Measurements from ENCODE around the gene BCDIN3D. TPM values are rescaled to one million over a fixed set of nuclear protein-coding genes. Genes with fewer than 3 reads are reported as not detected.

Gene BCDIN3D
- total and polyA plus RNA-seq, 8 donors, result 2.0 to 4.8 (median 2.9) TPM

DNA sequence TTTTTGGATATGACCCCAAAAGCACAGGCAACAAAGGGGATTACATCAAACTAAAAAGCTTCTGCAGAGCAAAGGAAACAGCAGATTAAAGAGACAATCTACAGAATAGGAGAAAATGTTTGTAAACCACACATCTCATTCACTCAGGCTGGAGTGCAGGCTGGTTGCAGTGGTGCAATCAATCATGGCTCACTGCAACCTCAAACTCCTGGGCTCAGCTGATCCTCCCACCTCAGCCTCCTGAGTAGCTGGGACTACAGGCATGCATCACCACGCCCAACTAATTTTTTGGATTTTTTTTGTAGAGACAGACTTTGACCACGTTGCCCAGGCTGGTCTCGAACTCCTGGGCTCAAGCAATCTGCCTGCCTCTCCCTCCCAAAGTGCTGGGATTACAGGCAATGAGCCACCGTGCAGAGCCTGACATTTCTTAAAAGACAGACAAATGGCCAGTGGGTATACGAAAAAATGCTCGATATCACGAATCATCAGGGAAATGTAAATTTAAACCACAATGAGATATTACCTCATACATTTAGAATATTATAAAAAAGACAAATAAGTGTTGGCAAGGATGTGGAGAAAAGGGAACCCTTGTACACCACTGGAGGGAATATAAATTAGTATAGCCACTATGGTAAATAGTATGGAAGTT is 24.5 kb downstream of the BCDIN3D start:
- DNase-seq, result no peak
- 86 to 88% methylated on average over 7 of the region's 7 CpGs for WGBS, 2 donors

DNA sequence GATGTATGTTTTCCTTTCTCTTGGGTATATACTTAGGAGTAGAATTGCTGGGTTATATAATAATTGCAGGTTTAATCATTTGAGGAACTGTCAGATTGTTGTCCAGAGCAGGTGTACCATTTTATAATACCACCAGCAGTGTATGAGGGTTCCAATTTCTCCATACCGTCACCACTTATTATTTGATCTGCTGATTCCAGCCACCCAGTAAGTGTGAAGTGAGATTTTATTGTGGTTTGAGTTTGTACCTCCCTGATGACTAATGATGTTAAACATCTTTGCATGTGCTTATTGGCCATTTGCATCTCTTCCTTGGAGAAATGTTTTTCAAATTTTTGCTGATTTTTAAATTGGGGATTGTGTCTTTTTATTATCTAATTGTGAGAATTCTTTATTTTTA is 29.8 kb downstream of the BCDIN3D start:
- Histone ChIP-seq H3K27ac (no peak overlapping the region), H3K4me3 (no peak overlapping the region), H3K27me3 (no peaks in the 10 kb centered on the region), H3K4me1 (no peaks in the 10 kb centered on the region), H3K36me3 (no peaks in the 10 kb centered on the region), H3K9me3 (no peaks in the 10 kb centered on the region)
- DNase-seq (no peak), FAIRE-seq (no peak), ATAC-seq (no peak)
- intact Hi-C loops (cut with DNase I), result no loop called here
- TF ChIP-seq, protein P1, sequence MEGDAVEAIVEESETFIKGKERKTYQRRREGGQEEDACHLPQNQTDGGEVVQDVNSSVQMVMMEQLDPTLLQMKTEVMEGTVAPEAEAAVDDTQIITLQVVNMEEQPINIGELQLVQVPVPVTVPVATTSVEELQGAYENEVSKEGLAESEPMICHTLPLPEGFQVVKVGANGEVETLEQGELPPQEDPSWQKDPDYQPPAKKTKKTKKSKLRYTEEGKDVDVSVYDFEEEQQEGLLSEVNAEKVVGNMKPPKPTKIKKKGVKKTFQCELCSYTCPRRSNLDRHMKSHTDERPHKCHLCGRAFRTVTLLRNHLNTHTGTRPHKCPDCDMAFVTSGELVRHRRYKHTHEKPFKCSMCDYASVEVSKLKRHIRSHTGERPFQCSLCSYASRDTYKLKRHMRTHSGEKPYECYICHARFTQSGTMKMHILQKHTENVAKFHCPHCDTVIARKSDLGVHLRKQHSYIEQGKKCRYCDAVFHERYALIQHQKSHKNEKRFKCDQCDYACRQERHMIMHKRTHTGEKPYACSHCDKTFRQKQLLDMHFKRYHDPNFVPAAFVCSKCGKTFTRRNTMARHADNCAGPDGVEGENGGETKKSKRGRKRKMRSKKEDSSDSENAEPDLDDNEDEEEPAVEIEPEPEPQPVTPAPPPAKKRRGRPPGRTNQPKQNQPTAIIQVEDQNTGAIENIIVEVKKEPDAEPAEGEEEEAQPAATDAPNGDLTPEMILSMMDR (IDR thresholded peaks at IDR 0.05), result no peak
- WGBS, 2 donors, result 72 to 89% methylated on average over 1 of the region's 1 CpG

More for the DNA sequence above, 24.5 kb downstream of the BCDIN3D start:
- H3K4me1 ChIP-seq, result no peaks in the 10 kb centered on the region
- no peak overlapping the region for H3K27ac ChIP-seq
- H3K4me3 ChIP-seq, result no peak overlapping the region
- FAIRE-seq (no peak), ATAC-seq (no peak)
- H3K9me3 ChIP-seq, result no peaks in the 10 kb centered on the region
- no peaks in the 10 kb centered on the region for H3K27me3 ChIP-seq
- no peaks in the 10 kb centered on the region for H3K36me3 ChIP-seq
- intact Hi-C loops (cut with DNase I), result no loop called here
- TF ChIP-seq, protein P1 (IDR thresholded peaks at IDR 0.05), result no peak

DNA sequence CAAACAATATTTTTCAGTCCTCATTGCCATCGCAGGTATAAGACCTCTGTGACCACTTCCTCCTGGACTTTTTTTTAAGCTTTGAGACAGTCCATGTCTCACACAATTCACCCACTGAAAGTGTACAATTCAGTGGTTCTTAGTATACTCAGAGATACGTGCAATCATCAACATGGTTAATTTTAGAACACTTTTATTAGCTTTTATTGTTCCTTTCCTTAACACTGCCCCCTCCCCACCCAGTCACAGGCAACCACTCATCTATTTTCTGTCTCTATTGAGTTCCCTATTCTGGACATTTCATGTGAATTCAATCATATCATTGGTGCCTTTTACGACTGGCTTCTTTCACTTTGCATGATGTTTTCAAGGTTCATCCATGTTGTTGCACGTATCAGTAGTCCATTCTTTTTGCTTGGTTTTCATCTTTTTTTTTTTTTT is 30.9 kb downstream of the BCDIN3D start:
- TF ChIP-seq, protein P1 (IDR thresholded peaks at IDR 0.05), result no peak
- Histone ChIP-seq H3K27me3 (no peaks in the 10 kb centered on the region), H3K4me3 (no peak overlapping the region), H3K36me3 (no peaks in the 10 kb centered on the region), H3K27ac (no peak overlapping the region), H3K4me1 (no peaks in the 10 kb centered on the region), H3K9me3 (no peaks in the 10 kb centered on the region)
- whole genome bisulfite sequencing, 2 donors, result 87 to 91% methylated on average over 4 of the region's 4 CpGs
- intact Hi-C loops (cut with DNase I), result no loop called here
- ATAC-seq (no peak), FAIRE-seq (no peak), DNase-seq (no peak)

DNA sequence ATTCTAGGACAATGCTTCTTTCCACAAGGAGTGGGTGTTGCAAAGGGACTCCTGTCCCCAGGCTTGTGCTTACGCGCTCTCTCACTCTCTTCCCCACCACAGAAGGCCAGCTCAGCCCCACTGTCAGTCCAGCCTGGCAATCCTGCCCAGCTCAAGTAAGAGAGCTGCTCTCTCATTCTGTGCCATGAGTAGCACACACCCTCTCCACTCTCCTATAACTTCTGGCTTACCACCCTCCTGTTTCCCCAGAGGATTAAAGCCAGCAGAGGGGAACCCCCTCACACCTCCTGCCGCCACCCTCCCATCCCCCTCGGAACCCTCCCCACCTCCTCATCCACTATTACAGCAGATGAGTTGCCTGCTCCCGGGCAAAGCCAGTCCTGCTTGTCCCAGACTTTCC is 31.8 kb downstream of the BCDIN3D start:
- FAIRE-seq, result no peak
- Histone ChIP-seq H3K27me3 (no peaks in the 10 kb centered on the region), H3K4me3 (no peak overlapping the region), H3K4me1 (no peaks in the 10 kb centered on the region), H3K36me3 (no peaks in the 10 kb centered on the region), H3K9me3 (no peaks in the 10 kb centered on the region), H3K27ac (no peak overlapping the region)
- DNase-seq, result no peak
- TF ChIP-seq, protein P1 (IDR thresholded peaks at IDR 0.05), result no peak
- whole genome bisulfite sequencing, 2 donors, result 85 to 88% methylated on average over 5 of the region's 5 CpGs
- ATAC-seq, result no peak
- intact Hi-C loops (cut with DNase I), result no loop called here

DNA sequence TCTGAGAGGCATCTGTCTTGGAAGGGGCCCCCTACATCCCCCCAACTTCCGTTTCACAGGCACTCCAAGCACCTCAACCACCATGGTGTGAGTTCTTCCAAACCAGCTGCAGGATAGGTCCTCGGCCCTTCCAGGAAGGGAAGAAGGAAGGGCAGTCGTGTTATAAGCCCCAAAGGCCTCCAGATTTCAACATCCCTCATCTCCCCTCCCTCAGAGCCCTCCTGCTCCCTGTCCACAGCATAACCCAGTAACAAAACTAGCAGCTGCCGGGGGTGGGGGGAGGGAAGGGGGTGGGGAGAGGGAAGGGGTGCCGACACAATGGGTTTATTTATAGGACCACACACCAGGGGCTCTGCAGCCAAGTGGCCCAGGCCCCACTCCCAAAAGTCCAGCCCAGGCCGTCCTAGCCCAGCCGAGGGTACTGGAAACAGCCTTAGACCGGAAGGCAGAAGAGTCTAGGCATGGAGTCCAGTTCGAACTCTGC is 33.0 kb downstream of the BCDIN3D start:
- H3K4me1 ChIP-seq, result no peaks in the 10 kb centered on the region
- intact Hi-C loops (cut with DNase I), result no loop called here
- H3K9me3 ChIP-seq, result no peaks in the 10 kb centered on the region
- DNase-seq (no peak), ATAC-seq (peak in 1 of 4 donors; percentile 17), FAIRE-seq (no peak)
- TF ChIP-seq, protein P1 (IDR thresholded peaks at IDR 0.05), result no peak
- no peaks in the 10 kb centered on the region for H3K27me3 ChIP-seq
- H3K4me3 ChIP-seq, result no peak overlapping the region
- 71 to 75% methylated on average over 8 to 9 of the region's 9 CpGs for WGBS, 2 donors
- H3K36me3 ChIP-seq, result peaks cover 0 to 2% (median 0%) of the 10 kb centered on the region in 3 donors
- no peak overlapping the region for H3K27ac ChIP-seq

Data from pancreas (tissue), 10 donors.